Adrenal gland (tissue), 12 donors: ENCODE data around the gene PPP1R14C. TPM values are rescaled to one million over a fixed set of nuclear protein-coding genes. Genes with fewer than 3 reads are reported as not detected.

Experiments
- DNase-seq, 7 donors: peaks; one replicate each; pipeline ENCODE4 v3.0.0-alpha.2; 2019 to 2020
- H3K27ac ChIP-seq, 5 donors: fragments of 200-600 bp; sonication (generic) in 4 of 5; 1 replicate in 3 of 5; 2 replicates in 2 of 5; pipeline versions ENCODE4 v1.5.1 to v1.8.0; 2016 to 2020; ENCODE audit warnings: mild to moderate bottlenecking in 1 of 5
- H3K27me3 ChIP-seq: fragments of 200-600 bp; 2 replicates; pipeline ENCODE4 v1.8.0; 2021
- H3K36me3 ChIP-seq, 2 donors: fragments of 200-600 bp; replicated peaks in 1 of 2; 1 replicate in 1 of 2; 2 replicates in 1 of 2; pipeline versions ENCODE4 v1.5.1 to v1.8.0; 2018 to 2022
- H3K4me1 ChIP-seq, 2 donors: fragments of 200-600 bp; replicated peaks in 1 of 2; 1 replicate in 1 of 2; 2 replicates in 1 of 2; pipeline versions ENCODE4 v1.5.1 to v1.8.0; 2018 to 2021
- H3K4me3 ChIP-seq, 4 donors: fragments of 200-600 bp; sonication (generic) in 3 of 4; one replicate each; pipeline ENCODE4 v1.5.1; 2016 to 2018
- H3K9me3 ChIP-seq, 3 donors: fragments of 200-600 bp; sonication (generic) in 1 of 3; replicated peaks in 1 of 3; 1 replicate in 2 of 3; 2 replicates in 1 of 3; pipeline versions ENCODE4 v1.5.1 to v1.8.0; 2016 to 2021
- CTCF ChIP-seq, 6 experiments: fragments of 450-650 bp in 4 of 6; fragments of 200-600 bp in 2 of 6; sonication (generic) in 1 of 6; IDR thresholded peaks; 1 replicate in 5 of 6; 2 replicates in 1 of 6; pipeline versions ENCODE4 v1.5.1 to v1.8.0; 2016 to 2021; ENCODE audit warnings: antibody characterized with exemption in 6 of 6, mild to moderate bottlenecking in 2 of 6, moderate library complexity in 1 of 6
- POLR2A ChIP-seq, 2 donors: fragments of 450-650 bp; IDR thresholded peaks; one replicate each; pipeline ENCODE4 v1.6.1; 2017; ENCODE audit warnings: antibody characterized with exemption in 2 of 2, mild to moderate bottlenecking in 2 of 2, moderate library complexity in 1 of 2
- WGBS, 4 donors: extraction: QIAGEN DNeasy Blood & Tissue Kit in 2 of 4; methylation state at CpG; one replicate each; pipeline versions ENCODE4 v1.1.5 to v1.1.7; 2013 to 2017; 5-methylcytosine and 5-hydroxymethylcytosine counted together
- intact Hi-C, 2 donors: fragments of 100-400 bp; cut with DNase I; formaldehyde crosslinking; loops; one replicate each; pipeline versions ENCODE4 v1.14.1 to v1.15.0; 2022 to 2023
- polyA plus RNA-seq, 3 donors: library from polyadenylated mRNA; stranded (reverse); fragments of 200-250 nt in 2 of 3; fragments of 350-450 nt in 1 of 3; fragmentation: Illumina TruSeq in 1 of 3; extraction: RNeasy Lipid Tissue Mini Kit (QIAGEN cat#74804) in 1 of 3; gene quantifications; one replicate each; pipeline ENCODE4 v1.2.3, GENCODE V29; 2013 to 2014
- total RNA-seq, 9 donors: library from RNA; depleted of rRNA in 4 of 9; stranded (reverse); fragments of >200 nt in 4 of 9; fragments of 120-200 nt in 1 of 9; fragmentation: NEBNext Ultra II Directional in 1 of 9; extraction: Animal tissue kit (Norgen Biotek cat#: 25700) in 1 of 9; gene quantifications; one replicate each; pipeline versions ENCODE4 v1.1.0 to v1.2.4, GENCODE V29; 2013 to 2023
- donor health status: healthy with polysubstance abuse.
- donor health status: Bipolar disorder and iron deficiency.
- donor health status: DM: yes; HTN: yes; CAD: no.
- donor health status: DM: no; HTN: no; CAD: no.
- donor health status: DM: no; HTN: no; CAD: no.
- donor health status: DM: yes; HTN: yes; CAD: no.

PPP1R14C gene
- total and polyA plus RNA-seq, 12 donors: 0.11 to 0.46 (median 0.17) TPM; not detected in 5

- H3K4me1 ChIP-seq: no peaks in the 10 kb centered on the region
Observed at GRCh38 chr6:150176152-150176551, 33.3 kb downstream of the PPP1R14C start.

DNA sequence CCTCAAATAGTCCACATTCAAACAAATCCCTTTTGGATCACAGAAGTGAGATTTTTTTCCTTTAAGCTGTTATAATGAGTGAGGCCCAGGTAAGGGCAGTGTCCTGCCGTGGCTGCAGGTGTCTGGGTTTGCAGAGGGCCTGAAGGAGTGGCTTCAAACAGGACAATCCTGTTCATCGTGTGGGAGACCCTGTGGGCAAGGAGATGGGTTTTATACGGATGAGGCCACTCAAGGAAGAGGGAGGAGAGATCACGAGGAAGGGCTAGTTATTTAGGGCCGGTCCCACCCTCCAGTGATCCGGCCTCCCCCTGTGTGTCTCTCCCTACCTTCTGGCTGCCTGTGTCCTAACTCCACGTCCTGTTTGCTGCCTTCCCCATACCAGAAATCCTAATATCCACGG lies 33.8 kb downstream of the PPP1R14C start:
- TF ChIP-seq POLR2A (IDR thresholded peaks at IDR 0.05) (no peak), CTCF (IDR thresholded peaks at IDR 0.05) (no peak)
- Histone ChIP-seq H3K4me1 (no peaks in the 10 kb centered on the region), H3K27ac (peak overlapping the region in 1 of 5 donors; percentile 25), H3K9me3 (no peaks in the 10 kb centered on the region), H3K4me3 (no peak overlapping the region), H3K36me3 (no peaks in the 10 kb centered on the region), H3K27me3 (no peaks in the 10 kb centered on the region)
- intact Hi-C loops: no loop called here
- no peak for DNase-seq
- 80 to 87% (median 82%) methylated on average over 8 of the region's 8 CpGs for WGBS, 4 donors

More at GRCh38 chr6:150176152-150176551, 33.3 kb downstream of the PPP1R14C start:
- intact Hi-C loops: no loop called here
- peak in 4 of 7 donors; percentile 29 to 62 (median 32) for DNase-seq
- WGBS, 4 donors: 72 to 85% (median 74%) methylated on average over 7 to 8 of the region's 8 CpGs
- no peak overlapping the region for H3K4me3 ChIP-seq
- no peaks in the 10 kb centered on the region for H3K36me3 ChIP-seq
- no peaks in the 10 kb centered on the region for H3K9me3 ChIP-seq
- H3K27ac ChIP-seq: peak overlapping the region in 1 of 5 donors; percentile 25
- no peak for TF ChIP-seq CTCF (IDR thresholded peaks at IDR 0.05)
- no peak for TF ChIP-seq POLR2A (IDR thresholded peaks at IDR 0.05)
- H3K27me3 ChIP-seq: no peaks in the 10 kb centered on the region

GRCh38 chr6:150177259-150177951 lies 34.6 kb downstream of the PPP1R14C start:
- H3K9me3 ChIP-seq: no peaks in the 10 kb centered on the region
- H3K4me1 ChIP-seq: no peaks in the 10 kb centered on the region
- H3K4me3 ChIP-seq: no peak overlapping the region
- intact Hi-C loops: no loop called here
- H3K36me3 ChIP-seq: no peaks in the 10 kb centered on the region
- no peak overlapping the region for H3K27ac ChIP-seq
- TF ChIP-seq POLR2A (IDR thresholded peaks at IDR 0.05): no peak
- TF ChIP-seq CTCF (IDR thresholded peaks at IDR 0.05): no peak
- no peaks in the 10 kb centered on the region for H3K27me3 ChIP-seq
- no peak for DNase-seq
- WGBS, 4 donors: 87 to 92% (median 88%) methylated on average over 9 to 11 of the region's 11 CpGs

- TF ChIP-seq POLR2A (IDR thresholded peaks at IDR 0.05): no peak
- intact Hi-C loops: no loop called here
- H3K36me3 ChIP-seq: no peaks in the 10 kb centered on the region
- no peaks in the 10 kb centered on the region for H3K27me3 ChIP-seq
- H3K4me1 ChIP-seq: no peaks in the 10 kb centered on the region
- no peak overlapping the region for H3K27ac ChIP-seq
- H3K4me3 ChIP-seq: no peak overlapping the region
- peak in 1 of 7 donors; percentile 62 for DNase-seq
- 71 to 83% (median 75%) methylated on average over 5 to 12 of the region's 12 CpGs for WGBS, 4 donors
- H3K9me3 ChIP-seq: no peaks in the 10 kb centered on the region
Observed at GRCh38 chr6:150177952-150178520, 35.2 kb downstream of the PPP1R14C start.
